Astrocyte (in vitro differentiated cells and primary cell): ENCODE measurements around the gene USP32. TPM values are rescaled to one million over a fixed set of nuclear protein-coding genes. Genes with fewer than 3 reads are reported as not detected.

ENCODE experiments used
- DNase-seq: peaks from one replicate; pipeline ENCODE4 v3.0.0-alpha.2; 2010; ENCODE audit warnings: low read depth
- FAIRE-seq: peaks from 2 replicates; lab custom pipeline; 2011; peaks lifted over from hg19 to GRCh38; lab: Jason Lieb, UNC
- H2AFZ ChIP-seq: 2 replicates; pipeline ENCODE4 v1.6.0; 2012; ENCODE audit warnings: low read depth, low read length, inconsistent platforms
- H3K27ac ChIP-seq: 2 replicates; pipeline ENCODE4 v1.5.1; 2011; ENCODE audit warnings: low read depth, low read length, inconsistent platforms
- H3K27me3 ChIP-seq: 2 replicates; pipeline ENCODE4 v1.6.0; 2011; ENCODE audit warnings: low read length, inconsistent platforms; ENCODE audit not compliant: insufficient read depth
- H3K36me3 ChIP-seq: 2 replicates; pipeline ENCODE4 v1.5.1; 2011; ENCODE audit warnings: low read length, inconsistent platforms; ENCODE audit not compliant: insufficient read depth
- H3K4me1 ChIP-seq: 2 replicates; pipeline ENCODE4 v1.5.1; 2011; ENCODE audit warnings: low read length, inconsistent platforms; ENCODE audit not compliant: insufficient read depth
- H3K4me2 ChIP-seq: 2 replicates; pipeline ENCODE4 v1.6.0; 2012; ENCODE audit warnings: low read length, inconsistent platforms
- H3K4me3 ChIP-seq: 2 replicates; pipeline ENCODE4 v1.5.1; 2011; ENCODE audit warnings: low read depth, mild to moderate bottlenecking, low read length, inconsistent platforms; ENCODE audit not compliant: insufficient read depth
- H3K79me2 ChIP-seq: 2 replicates; pipeline ENCODE4 v1.6.0; 2012; ENCODE audit warnings: mild to moderate bottlenecking, low read length, inconsistent platforms; ENCODE audit not compliant: insufficient read depth
- H3K9ac ChIP-seq: 2 replicates; pipeline ENCODE4 v1.6.0; 2012; ENCODE audit warnings: mild to moderate bottlenecking, low read length, inconsistent platforms
- H3K9me3 ChIP-seq: 2 replicates; pipeline ENCODE4 v1.5.1; 2012; ENCODE audit warnings: low read depth, mild to moderate bottlenecking, low read length, inconsistent platforms; ENCODE audit not compliant: insufficient read depth
- H4K20me1 ChIP-seq: 2 replicates; pipeline ENCODE4 v1.6.0; 2012; ENCODE audit warnings: low read length, inconsistent platforms; ENCODE audit not compliant: insufficient read depth
- H3K27ac Mint-ChIP-seq: one replicate; pipeline ENCODE4 v1.8.0; 2021; ENCODE audit warnings: mild to moderate bottlenecking, mixed read lengths; ENCODE audit not compliant: unreplicated experiment
- H3K27me3 Mint-ChIP-seq: one replicate; pipeline ENCODE4 v1.8.0; 2021; ENCODE audit warnings: low read depth, mixed read lengths; ENCODE audit not compliant: unreplicated experiment
- H3K36me3 Mint-ChIP-seq: one replicate; pipeline ENCODE4 v1.8.0; 2021; ENCODE audit warnings: low read depth, mixed read lengths; ENCODE audit not compliant: unreplicated experiment
- H3K4me1 Mint-ChIP-seq: one replicate; pipeline ENCODE4 v1.8.0; 2021; ENCODE audit warnings: low read depth, mixed read lengths; ENCODE audit not compliant: unreplicated experiment
- H3K4me3 Mint-ChIP-seq: one replicate; pipeline ENCODE4 v1.8.0; 2021; ENCODE audit warnings: mild to moderate bottlenecking, moderate library complexity, mixed read lengths; ENCODE audit not compliant: unreplicated experiment
- H3K9me3 Mint-ChIP-seq: one replicate; pipeline ENCODE4 v1.8.0; 2021; ENCODE audit warnings: mild to moderate bottlenecking, mixed read lengths; ENCODE audit not compliant: unreplicated experiment
- CTCF ChIP-seq: IDR thresholded peaks from 2 replicates; pipeline ENCODE4 v1.5.1; 2011; ENCODE audit warnings: low read depth, mild to moderate bottlenecking, inconsistent platforms, low read length, moderate library complexity; ENCODE audit not compliant: insufficient read depth
- EZH2 ChIP-seq: IDR thresholded peaks from 2 replicates; pipeline ENCODE4 v1.6.1; 2012; ENCODE audit warnings: mild to moderate bottlenecking, low read length, inconsistent platforms; ENCODE audit not compliant: insufficient read depth
- total RNA-seq: library from RNA; stranded (reverse); gene quantifications from 2 replicates; pipeline ENCODE4 v1.2.1, GENCODE V29; 2021

USP32 gene
- total RNA-seq, 1 donor from 2014 or later = 40.2 TPM

- Histone ChIP-seq H4K20me1 (no peaks in the 10 kb centered on the region), H3K9me3 (no peaks in the 10 kb centered on the region), H3K4me2 (no peak overlapping the region), H3K4me1 (peaks cover 7% of the 10 kb centered on the region), H3K27me3 (no peaks in the 10 kb centered on the region), H2AFZ (no peak overlapping the region), H3K79me2 (no peaks in the 10 kb centered on the region), H3K9ac (no peak overlapping the region), H3K36me3 (no peaks in the 10 kb centered on the region), H3K27ac (no peak overlapping the region), H3K4me3 (no peak overlapping the region)
- peaks cover 16% of the 10 kb centered on the region for H3K36me3 Mint-ChIP-seq
- no peak for TF ChIP-seq CTCF
- no peak for TF ChIP-seq EZH2
- H3K27ac Mint-ChIP-seq = no peak overlapping the region
- peaks cover 10% of the 10 kb centered on the region for H3K4me1 Mint-ChIP-seq
- peaks cover 5% of the 10 kb centered on the region for H3K9me3 Mint-ChIP-seq
- DNase-seq = no peak
- H3K27me3 Mint-ChIP-seq = no peaks in the 10 kb centered on the region
- H3K4me3 Mint-ChIP-seq = no peak overlapping the region
- FAIRE-seq = no peak
These were observed 147.3 kb downstream of the USP32 start for GRCh38 chr17:60244656-60245055.

- Mint-ChIP-seq H3K4me1 (no peaks in the 10 kb centered on the region), H3K27ac (no peak overlapping the region), H3K4me3 (no peak overlapping the region), H3K9me3 (no peaks in the 10 kb centered on the region), H3K36me3 (peaks cover 4% of the 10 kb centered on the region), H3K27me3 (no peaks in the 10 kb centered on the region)
- no peak for DNase-seq
- no peaks in the 10 kb centered on the region for H3K9me3 ChIP-seq
- H3K79me2 ChIP-seq = no peaks in the 10 kb centered on the region
- no peak overlapping the region for H3K27ac ChIP-seq
- H3K4me3 ChIP-seq = no peak overlapping the region
- no peak for FAIRE-seq
- H3K9ac ChIP-seq = no peak overlapping the region
- H3K4me1 ChIP-seq = no peaks in the 10 kb centered on the region
- H4K20me1 ChIP-seq = no peaks in the 10 kb centered on the region
- no peak for TF ChIP-seq CTCF
- TF ChIP-seq EZH2 = no peak
- peaks cover 9% of the 10 kb centered on the region for H3K36me3 ChIP-seq
- no peaks in the 10 kb centered on the region for H3K27me3 ChIP-seq
- no peak overlapping the region for H2AFZ ChIP-seq
- no peak overlapping the region for H3K4me2 ChIP-seq
These were observed 151.6 kb downstream of the USP32 start for GRCh38 chr17:60240290-60240689.

- no peaks in the 10 kb centered on the region for H3K27me3 Mint-ChIP-seq
- no peak overlapping the region for H3K27ac ChIP-seq
- no peaks in the 10 kb centered on the region for H3K27me3 ChIP-seq
- no peak overlapping the region for H3K9ac ChIP-seq
- H3K4me1 ChIP-seq = no peaks in the 10 kb centered on the region
- TF ChIP-seq CTCF (no peak), EZH2 (no peak)
- FAIRE-seq = no peak
- no peak overlapping the region for H3K4me2 ChIP-seq
- no peaks in the 10 kb centered on the region for H3K9me3 ChIP-seq
- no peak overlapping the region for H2AFZ ChIP-seq
- peak overlapping the region; percentile 80 for H3K27ac Mint-ChIP-seq
- peaks cover 7% of the 10 kb centered on the region for H3K36me3 Mint-ChIP-seq
- no peak overlapping the region for H3K4me3 ChIP-seq
- H3K4me3 Mint-ChIP-seq = no peak overlapping the region
- no peaks in the 10 kb centered on the region for H4K20me1 ChIP-seq
- peaks cover 11% of the 10 kb centered on the region for H3K36me3 ChIP-seq
- H3K79me2 ChIP-seq = no peaks in the 10 kb centered on the region
- no peaks in the 10 kb centered on the region for H3K9me3 Mint-ChIP-seq
- DNase-seq = peak; percentile 28
- peaks cover 8% of the 10 kb centered on the region for H3K4me1 Mint-ChIP-seq
These were observed 160.2 kb downstream of the USP32 start for GRCh38 chr17:60231691-60232090.
